Measurements from ENCODE around the gene ACAA1.
A peak's percentile ranks its signal among the peaks of the same experiment; 100 is the strongest.
"Not testable (repeated sequence)": the region's sequence is repeated elsewhere in the genome, so short reads cannot be mapped to it uniquely, and the experiment has no call there.

ACAA1 gene

GRCh38 chr3:38154033-38154494 is 17.1 kb upstream of the ACAA1 start:
- no peak for DNase-seq

- DNase-seq = no peak
Observed at GRCh38 chr3:38153221-38153620, 16.3 kb upstream of the ACAA1 start.

GRCh38 chr3:38152609-38153008 is 15.7 kb upstream of the ACAA1 start:
- no peak for DNase-seq

GRCh38 chr3:38151667-38152265 is 14.8 kb upstream of the ACAA1 start:
- DNase-seq = no peak

GRCh38 chr3:38150780-38151528 is 14.0 kb upstream of the ACAA1 start:
- no peak for DNase-seq

- DNase-seq = no peak
Observed at GRCh38 chr3:38149708-38150107, 12.8 kb upstream of the ACAA1 start.

GRCh38 chr3:38148311-38148882 is 11.5 kb upstream of the ACAA1 start:
- no peak for DNase-seq

- no peak for DNase-seq
Observed at GRCh38 chr3:38147421-38147820, 10.5 kb upstream of the ACAA1 start.

- DNase-seq = no peak
Observed at GRCh38 chr3:38146504-38146903, 9.6 kb upstream of the ACAA1 start.

GRCh38 chr3:38143511-38143910 is 6.6 kb upstream of the ACAA1 start:
- no peak for DNase-seq

- no peak for DNase-seq
Observed at GRCh38 chr3:38142959-38143358, 6.0 kb upstream of the ACAA1 start.

GRCh38 chr3:38141952-38142273 is 5.0 kb upstream of the ACAA1 start:
- DNase-seq = no peak

- DNase-seq = no peak
Observed at GRCh38 chr3:38141173-38141951, 4.4 kb upstream of the ACAA1 start.

GRCh38 chr3:38140326-38141172 is 3.6 kb upstream of the ACAA1 start:
- DNase-seq = no peak

GRCh38 chr3:38139652-38140051 is 2.7 kb upstream of the ACAA1 start:
- no peak for DNase-seq

GRCh38 chr3:38139191-38139590 is 2.3 kb upstream of the ACAA1 start:
- peak in 1 of 2 experiments; percentile 62 for DNase-seq

GRCh38 chr3:38138349-38139190 is 1.6 kb upstream of the ACAA1 start, which contains the start of gene MYD88:
Gene MYD88, plus strand, starts transcription at chr3:38138661. Its CDS starts 40 bp downstream, at chr3:38138701.
- DNase-seq = peak; percentile 36 to 80

GRCh38 chr3:38137615-38138348 is 855 bp upstream of the ACAA1 start:
- DNase-seq = peak in 1 of 2 experiments; percentile 41

- DNase-seq = no peak
Observed at GRCh38 chr3:38136393-38136776, 542 bp downstream of the ACAA1 start.

- DNase-seq = not testable (repeated sequence)
Observed at GRCh38 chr3:38135621-38136277, 1.2 kb downstream of the ACAA1 start.

All from NCI-H526 (cell line).